Esophagus muscularis mucosa (tissue), 4 donors: ENCODE results near the gene MYH10.

ENCODE experiments used
- CTCF ChIP-seq, 3 experiments: fragments of 200-600 bp in 2 of 3; fragments of 450-650 bp in 1 of 3; sonication (generic) in 2 of 3; IDR thresholded peaks; one replicate each; pipeline ENCODE4 v1.5.1; 2017 to 2019; ENCODE audit warnings: antibody characterized with exemption in 3 of 3, mild to moderate bottlenecking in 2 of 3, moderate library complexity in 1 of 3
- EP300 ChIP-seq: sonication (generic); formaldehyde crosslinking; IDR thresholded peaks from one replicate; pipeline ENCODE4 v1.6.1; 2017; ENCODE audit warnings: antibody characterized with exemption
- POLR2A ChIP-seq: fragments of 450-650 bp; IDR thresholded peaks from one replicate; pipeline ENCODE4 v1.6.1; 2017; ENCODE audit warnings: antibody characterized with exemption, moderate library complexity, mild to moderate bottlenecking, low read depth
- POLR2AphosphoS5 ChIP-seq, 2 donors: sonication (generic); formaldehyde crosslinking; IDR thresholded peaks; one replicate each; pipeline ENCODE4 v1.6.1; 2017; ENCODE audit warnings: antibody characterized with exemption in 2 of 2

GRCh38 chr17:8466873-8467272, 163.7 kb downstream of the MYH10 start:
- TF ChIP-seq POLR2A = no peak
- TF ChIP-seq EP300 = no peak
- no peak for TF ChIP-seq POLR2AphosphoS5 (IDR thresholded peaks at IDR 0.05)
- no peak for TF ChIP-seq CTCF (IDR thresholded peaks at IDR 0.05)
